ENCODE data around the gene CBL. TPM values are rescaled to one million over a fixed set of nuclear protein-coding genes. Genes with fewer than 3 reads are reported as not detected.

The CBL gene
- total and polyA plus RNA-seq, 2 experiments from 2014 or later: 31.6 to 67.6 TPM

GRCh38 chr11:119322921-119323531 lies 116.9 kb downstream of the CBL start:
- peaks cover 9% of the 10 kb centered on the region; the same call in 1 of the 2 replicates for H3K27me3 ChIP-seq (ENCODE audit: insufficient read depth)
- TF ChIP-seq EZH2 (IDR thresholded peaks at IDR 0.05; ENCODE audit: low read depth, unreplicated experiment) (no peak), CTCF (conservative IDR thresholded peaks at IDR 0.05; ENCODE audit: low read depth in 2 of 2) (no peak), ETS1 (IDR thresholded peaks at IDR 0.05) (no peak), ZNF462 (CRISPR knock-in tag; IDR thresholded peaks at IDR 0.05) (no peak), EZH2phosphoT487 (IDR thresholded peaks at IDR 0.05; ENCODE audit: unreplicated experiment) (no peak)
- H2AFZ ChIP-seq: no peak overlapping the region
- Mint-ChIP-seq H3K27ac (no peak overlapping the region), H3K36me3 (ENCODE audit: low read depth) (no peaks in the 10 kb centered on the region), H3K27me3 (ENCODE audit: insufficient read depth, low read depth, poor library complexity) (peaks cover 24% of the 10 kb centered on the region), H3K4me3 (no peak overlapping the region), H3K4me1 (peaks cover 30% of the 10 kb centered on the region), H3K9me3 (no peaks in the 10 kb centered on the region)
- DNase-seq (ENCODE audit: low spot score): no peak
- H3K4me2 ChIP-seq: no peak overlapping the region
- no peaks in the 10 kb centered on the region for H3K36me3 ChIP-seq (ENCODE audit: insufficient read depth)
- no peak overlapping the region for H3K4me3 ChIP-seq
- ATAC-seq: no peak
- H4K20me1 ChIP-seq (replicated peaks; ENCODE audit: insufficient read depth): no peaks in the 10 kb centered on the region
- no peaks in the 10 kb centered on the region for H3K79me2 ChIP-seq (replicated peaks; ENCODE audit: insufficient read depth)
- peaks cover 11% of the 10 kb centered on the region for H3F3A ChIP-seq (replicated peaks; ENCODE audit: low read depth)
- H3K9me2 ChIP-seq (ENCODE audit: insufficient read depth): no peaks in the 10 kb centered on the region
- H3K27ac ChIP-seq (ENCODE audit: low read depth): no peak overlapping the region
- H3K4me1 ChIP-seq (ENCODE audit: insufficient read depth): peaks cover 34% of the 10 kb centered on the region

All from GM23338 (cell line).